Activated T-cell treated with anti-CD3 and anti-CD28 coated beads for 24 hours (primary cell): ENCODE measurements around the gene ADAP1.

Experiments used
- DNase-seq: peaks from one replicate; pipeline ENCODE4 v3.0.0-alpha.2; 2020; ENCODE audit warnings: low read depth

The ADAP1 gene

DNA sequence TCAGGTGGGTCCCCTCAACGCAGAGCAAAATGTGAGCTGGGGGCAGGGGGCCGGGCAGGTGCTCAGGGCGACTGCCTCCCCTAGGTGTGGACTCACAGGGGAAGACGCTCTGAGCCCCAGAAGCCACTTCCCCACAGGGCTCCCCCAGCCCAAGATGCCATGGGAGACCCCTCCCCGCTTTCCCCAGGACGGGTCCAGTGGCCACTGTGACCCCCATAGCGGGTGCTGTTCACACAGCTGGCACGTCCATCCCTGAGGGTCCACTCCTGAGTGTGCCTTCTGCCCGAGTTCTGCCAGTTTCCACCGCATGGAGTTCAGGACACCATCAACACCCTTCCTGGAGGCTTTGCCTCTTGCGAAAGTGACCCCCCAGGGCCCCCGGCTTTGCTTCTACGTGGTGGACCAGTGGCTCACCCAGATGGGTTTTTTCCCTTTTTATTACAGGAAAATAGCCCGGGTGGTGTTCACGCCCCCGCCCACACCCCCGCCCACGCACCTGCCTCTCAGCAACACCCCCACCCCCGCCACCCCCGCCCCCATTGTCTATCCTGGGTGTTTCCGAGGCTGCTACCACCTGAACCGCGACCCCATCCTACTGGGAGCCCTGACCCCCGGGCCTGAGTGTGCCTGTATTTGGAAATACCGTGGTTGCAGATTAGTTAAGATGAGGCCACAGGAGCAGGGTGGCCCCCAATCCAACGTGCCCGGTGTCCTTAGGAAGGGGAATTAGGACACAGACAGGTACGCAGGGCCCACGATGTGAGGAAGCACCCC, 32.0 kb downstream of the ADAP1 start:
- DNase-seq, result peak; percentile 32

DNA sequence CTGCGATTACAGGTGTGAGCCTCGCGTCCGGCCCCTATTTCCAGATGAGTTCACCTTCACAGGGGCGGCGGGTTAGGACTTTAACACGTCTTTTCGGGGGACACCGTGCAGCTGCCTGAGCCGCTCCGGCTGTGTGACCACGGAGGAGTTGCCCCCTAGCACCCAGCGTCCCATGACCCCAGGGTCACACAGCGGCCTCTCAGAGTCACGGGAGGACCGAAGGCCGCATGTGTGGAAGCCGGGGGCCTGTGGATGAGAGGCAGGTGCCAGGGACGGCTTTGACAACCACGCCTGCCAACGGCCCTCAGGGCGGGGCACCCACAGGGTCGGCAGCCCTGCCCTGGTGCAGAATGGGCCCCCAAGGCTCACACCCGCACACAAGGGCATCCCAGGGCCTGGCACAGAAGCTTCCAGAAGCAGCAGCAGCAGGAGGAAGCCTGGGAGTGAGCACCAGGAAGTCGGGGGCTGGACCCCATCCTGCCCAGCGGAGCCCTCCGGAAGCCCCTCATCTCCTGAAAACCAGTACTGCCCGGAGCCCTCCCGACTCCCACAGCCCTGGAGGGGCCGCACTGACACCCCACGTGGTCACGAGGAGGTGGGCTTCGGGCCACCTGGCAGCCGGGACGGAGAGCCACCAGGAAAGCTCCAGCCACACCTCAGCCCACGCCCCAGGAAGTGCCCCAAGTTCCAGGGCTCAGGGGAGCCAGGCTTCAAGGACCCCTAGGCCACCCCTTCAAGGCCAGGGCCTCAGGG, 32.7 kb downstream of the ADAP1 start:
- DNase-seq, result no peak

DNA sequence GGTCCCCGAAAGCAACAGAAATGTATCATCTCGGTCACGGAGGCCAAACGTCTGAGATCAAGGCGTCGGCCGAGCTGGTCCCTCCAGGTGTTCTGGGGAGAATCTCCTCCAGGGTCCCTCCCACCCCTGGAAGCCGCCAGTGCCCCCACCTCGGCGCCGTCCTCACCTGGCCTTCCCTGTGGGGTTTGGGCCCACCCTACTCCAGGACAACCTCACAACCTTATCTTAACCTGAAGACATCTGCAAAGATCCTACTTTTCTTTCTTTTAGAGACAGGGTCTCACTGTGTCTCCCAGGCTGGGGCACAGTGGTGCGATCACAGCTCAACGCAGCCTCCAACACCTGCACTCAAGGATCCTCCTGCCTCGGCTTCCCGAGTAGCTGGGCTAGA, 33.4 kb downstream of the ADAP1 start:
- no peak for DNase-seq

DNA sequence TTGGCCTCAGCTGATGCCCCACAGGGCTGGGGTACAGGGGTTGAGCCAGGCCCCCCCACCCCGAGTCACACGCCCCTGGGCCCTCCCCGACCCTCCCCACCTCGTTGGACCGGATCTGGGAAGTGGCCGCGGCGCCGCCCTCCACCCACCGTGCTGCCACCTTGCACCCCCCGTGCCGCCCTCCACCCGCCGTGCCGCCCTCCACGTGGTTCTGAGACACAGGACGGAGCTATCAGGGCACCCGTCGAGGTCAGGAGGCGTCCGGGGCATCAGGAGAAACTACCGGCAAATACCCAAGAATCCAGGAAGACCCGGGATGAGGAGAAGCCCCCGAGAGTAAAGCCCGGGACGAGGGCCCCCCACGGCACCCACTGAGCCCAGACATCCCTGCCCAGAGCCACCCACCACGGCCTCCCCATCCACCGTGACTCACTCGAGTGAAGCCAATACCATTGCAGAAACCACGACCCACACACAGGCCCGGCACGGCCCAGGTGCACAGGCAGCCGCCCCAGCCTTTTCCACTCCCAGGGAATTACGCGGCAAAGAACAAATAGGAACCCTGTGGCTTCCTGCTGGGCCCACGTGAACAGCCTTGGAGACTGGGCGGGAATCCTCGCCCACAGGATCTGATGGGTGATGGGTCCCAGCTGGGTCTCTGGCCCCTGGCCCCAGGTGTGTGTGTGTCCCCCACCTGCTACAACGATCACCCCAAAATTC, 34.0 kb downstream of the ADAP1 start:
- peak; percentile 35 for DNase-seq

DNA sequence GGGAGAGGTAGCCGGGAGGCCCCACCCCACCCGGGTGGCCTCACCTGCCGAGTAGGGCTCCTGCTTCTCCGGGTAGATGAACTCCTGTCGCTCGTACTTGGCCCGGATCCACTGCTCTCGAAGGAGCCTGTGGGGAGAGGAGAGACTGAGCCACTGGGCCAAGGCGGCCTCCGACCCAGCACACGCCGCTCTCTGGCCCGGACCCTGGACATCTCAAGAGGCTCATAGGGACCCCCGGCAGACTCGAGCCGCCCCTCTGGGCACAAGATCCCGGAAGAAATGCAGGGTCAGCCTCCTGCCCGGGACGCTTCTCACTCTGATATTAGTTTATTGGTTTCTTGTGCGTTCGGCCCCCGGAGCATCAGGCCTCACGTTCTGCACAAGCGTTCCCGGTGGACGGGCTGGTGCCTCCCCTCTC, 34.5 kb downstream of the ADAP1 start:
- no peak for DNase-seq

DNA sequence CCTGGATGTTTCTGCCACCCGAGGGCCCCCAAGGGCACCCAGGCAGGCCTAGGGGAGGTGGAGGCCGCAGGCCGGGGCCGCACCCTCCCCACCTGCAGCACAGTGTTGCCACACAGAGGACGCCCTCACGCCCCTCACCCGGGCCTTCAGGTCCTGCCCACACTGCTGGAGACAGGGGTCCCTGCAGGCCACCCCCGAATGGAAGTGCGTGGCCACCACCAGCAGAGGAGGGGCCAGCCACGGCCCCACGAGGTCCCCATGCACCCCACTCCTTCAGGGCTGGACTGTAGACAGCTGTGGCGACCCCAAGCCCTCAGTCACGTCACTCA, 35.4 kb downstream of the ADAP1 start:
- no peak for DNase-seq

DNA sequence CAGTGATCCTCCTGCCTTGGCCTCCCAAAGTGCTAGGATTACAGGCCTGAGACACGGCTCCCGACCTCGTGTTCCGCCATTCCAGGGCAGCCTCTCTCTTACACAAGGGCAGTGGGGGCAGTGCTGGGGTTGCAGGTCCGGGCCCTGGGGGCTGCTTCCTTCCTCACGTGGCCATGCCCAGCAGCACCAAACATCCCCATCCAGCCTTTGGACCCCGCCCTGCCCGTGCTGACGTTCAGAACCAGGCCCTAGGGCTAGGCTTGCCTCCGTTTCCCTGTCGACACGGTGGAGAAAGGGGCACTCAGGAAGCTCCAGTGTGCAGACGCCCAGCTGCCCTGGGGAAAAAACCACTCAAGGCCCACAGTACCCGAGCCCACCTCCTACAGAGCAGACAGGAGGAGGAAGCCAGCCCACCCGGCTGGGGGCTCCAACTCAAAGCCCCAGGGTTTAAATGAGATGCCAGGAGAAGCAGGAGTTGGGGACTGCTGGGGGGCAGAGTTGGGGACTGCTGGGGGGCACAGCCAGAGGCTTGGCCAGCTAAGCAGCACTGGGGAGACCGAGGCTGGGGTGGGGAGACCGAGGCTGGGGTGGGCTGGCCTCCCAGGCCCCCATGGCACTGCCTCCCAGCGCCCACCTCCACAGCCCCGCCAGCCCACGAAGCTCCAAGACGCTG, 35.9 kb downstream of the ADAP1 start:
- DNase-seq, result no peak

DNA sequence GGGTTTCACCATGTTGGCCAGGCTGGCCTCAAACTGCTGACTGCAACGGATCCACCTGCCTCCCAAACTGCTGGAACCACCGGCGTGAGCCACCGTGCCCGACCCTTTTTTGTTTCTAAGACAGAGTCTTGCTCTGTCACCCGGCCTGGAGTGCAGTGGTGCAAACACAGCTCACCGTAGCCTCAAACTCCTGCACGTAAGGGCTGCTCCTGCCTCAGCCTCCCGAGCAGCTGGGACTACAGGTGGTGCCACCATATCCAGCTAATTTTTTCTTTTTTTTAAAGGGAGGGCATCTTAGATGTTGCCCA, 36.4 kb downstream of the ADAP1 start:
- DNase-seq, result no peak

DNA sequence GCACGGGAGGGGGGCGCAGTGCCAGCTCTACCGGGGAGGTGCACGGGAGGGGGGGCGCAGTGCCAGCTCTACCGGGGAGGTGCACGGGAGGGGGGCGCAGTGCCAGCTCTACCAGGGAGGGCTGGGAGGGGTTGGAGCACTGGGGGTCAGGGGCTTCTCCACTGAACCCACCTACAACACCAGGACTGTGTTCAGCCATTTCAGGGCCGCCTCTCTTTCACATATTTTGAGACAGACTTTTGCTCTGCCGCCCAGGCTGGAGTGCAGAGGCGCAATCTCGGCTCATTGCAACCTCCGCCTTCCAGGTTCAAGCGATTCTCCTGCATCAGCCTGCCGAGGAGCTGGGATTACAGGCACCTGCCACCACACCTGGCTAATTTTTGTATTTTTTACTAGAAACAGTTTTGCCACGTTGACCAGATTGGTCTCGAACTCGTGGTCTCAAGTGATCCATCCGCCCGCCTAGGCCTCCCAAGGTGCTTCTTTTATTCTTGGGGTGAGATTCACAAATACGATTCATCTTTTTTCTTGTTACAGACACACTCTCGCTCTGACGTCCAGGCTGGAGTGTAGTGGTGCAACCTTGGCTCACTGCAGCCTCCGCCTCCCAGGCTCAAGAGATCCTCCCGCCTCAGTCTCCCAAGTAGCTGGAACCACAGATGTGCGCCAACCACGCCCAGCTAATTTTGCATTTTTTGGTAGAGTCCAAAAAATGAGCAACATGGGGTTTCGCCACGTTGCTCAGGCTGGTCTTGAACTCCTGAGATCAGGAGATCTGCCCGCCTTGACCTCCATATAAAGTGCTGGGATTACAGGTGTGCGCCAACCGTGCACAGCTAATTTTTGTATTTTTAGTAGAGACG, 37.0 kb downstream of the ADAP1 start:
- no peak for DNase-seq

DNA sequence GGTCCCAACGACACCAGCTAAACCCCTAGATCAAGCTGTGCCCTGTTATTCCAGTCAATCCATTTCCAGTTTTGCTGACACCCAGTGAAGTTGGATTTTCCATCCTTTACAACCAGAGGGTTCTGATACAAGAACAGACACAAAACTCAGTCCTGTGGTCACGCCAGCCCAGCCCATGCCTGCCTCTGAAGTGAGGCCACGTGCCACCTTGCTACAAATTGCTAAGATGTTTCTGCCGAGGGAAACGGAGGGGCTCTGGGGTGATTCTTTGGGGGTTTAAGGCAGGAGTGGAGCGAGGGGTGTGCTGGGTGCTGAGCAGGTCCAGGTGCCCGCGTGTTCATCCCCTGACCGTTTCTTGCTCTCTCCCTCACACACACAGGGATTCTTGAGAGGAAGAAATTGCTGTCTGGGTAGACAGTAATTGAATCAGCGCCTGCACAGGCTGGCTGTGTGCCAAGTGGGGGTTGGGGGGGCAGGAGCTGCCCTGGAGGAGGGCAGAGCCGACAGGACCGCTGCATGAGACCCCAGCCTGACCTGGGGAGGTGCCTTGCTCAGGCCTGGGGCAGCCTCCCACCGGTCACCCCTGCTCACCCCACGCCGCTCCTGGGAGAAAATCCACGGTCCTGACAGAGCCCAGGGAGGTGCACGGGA, 38.1 kb downstream of the ADAP1 start:
- no peak for DNase-seq

DNA sequence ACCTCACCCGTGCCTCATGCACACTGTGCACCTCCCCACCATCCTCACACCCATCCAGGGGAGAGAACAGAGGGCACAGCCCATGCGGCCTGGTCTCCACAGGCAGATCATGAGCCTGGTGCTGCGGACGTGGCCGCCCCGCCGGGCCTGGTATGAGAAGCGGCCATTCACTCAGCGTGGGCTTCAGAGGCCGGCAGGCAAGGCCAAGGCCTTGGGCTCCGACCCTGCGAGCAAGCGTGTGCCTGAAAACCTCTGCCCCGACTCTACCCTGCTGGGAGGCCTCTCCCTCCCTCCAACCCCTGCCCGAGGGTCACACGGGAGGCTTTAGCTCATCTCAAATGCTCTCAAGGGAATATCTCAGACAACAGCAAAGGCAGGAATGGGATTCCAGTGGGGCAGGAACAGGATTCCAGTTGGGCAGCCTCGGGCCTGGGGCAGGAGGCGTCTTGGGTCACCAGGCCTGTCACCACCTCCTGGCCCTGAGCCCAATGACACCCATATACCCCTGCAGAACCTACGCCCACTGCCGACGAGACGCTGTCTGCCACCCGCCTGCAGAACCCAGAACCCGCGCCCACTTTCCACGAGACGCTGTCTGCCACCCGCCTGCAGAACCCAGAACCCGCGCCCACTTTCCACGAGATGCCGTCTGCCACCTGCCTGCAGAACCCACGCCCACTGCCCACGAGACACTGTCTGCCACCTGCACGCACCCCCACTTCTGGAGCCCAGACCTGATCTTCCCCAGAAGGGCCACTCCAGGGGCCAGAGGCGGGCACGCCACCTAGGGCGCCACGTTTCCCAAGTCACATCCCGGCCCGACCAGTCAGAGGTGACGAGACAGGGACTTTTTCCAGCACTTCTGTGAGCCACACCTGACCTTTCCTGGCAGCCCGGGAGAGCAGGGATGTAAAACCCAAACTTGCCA, 38.9 kb downstream of the ADAP1 start:
- no peak for DNase-seq

DNA sequence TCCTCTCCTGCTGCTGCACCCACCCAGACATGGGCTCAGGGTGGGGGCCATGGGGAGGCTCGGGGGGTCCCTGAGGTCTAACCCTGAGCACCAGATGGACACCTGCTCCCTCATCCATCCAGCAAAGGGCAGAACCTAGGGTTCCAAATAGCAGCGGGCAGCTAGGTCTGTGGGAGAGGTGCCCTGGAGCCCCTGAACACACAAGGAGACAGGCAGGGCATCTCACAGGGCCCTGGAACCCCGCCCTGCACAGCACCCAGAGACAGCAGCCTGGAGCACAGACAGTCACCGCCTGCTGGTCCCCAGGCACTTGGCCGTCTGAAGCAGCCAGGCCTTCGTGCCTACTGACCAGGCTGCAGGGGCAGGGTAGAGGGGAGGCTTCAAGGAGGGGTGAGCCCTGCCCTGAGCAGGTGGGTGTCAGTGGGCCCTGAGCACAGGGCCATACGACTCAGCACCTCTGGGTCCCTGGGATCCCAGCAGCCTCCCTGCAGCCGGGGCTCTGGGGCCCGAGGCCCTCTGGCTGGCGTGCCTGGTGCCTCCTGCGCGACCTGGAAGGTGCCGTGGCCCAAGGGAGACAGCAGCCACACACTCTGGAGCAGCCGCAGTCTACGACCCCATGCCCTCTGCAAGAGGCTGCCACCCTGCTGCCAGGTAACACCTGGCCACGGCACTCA, 39.8 kb downstream of the ADAP1 start:
- no peak for DNase-seq

DNA sequence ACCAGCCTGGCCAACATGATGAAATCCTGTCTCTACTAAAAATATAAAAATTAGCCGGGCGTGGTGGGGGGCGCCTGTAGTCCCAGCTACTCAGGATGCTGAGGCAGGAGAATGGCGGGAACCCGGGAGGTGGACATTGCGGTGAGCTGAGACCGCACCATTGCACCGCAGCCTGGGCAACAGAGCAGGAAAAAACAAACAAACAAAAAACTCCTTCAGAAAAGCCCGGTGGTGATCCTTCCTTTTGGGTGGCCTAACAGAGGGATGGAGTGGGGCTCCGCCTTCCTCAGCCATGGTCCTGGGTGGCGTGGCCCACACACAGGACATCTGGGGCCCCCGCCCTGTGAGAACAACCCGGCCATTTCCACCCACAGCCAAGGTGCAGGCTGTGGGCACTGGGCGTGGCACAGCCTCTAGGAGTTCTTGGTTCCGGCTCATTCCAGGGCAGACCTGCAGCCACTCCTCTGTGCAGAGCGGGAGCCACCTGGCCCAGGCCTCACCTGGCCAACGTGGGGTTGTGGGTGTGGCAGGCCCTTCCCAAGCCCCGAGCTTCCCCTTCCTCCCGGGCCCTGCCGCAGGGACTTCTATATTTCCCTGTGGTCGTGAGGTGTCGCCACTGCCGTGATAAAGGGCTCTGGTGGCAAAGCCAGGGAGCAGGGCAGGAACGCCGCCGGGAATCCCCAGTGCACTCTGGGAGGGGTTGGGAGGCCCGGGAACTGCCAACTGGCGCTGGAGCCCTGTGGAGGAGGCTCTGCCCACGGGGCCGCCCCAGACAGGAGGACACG, 40.6 kb downstream of the ADAP1 start:
- DNase-seq, result no peak

DNA sequence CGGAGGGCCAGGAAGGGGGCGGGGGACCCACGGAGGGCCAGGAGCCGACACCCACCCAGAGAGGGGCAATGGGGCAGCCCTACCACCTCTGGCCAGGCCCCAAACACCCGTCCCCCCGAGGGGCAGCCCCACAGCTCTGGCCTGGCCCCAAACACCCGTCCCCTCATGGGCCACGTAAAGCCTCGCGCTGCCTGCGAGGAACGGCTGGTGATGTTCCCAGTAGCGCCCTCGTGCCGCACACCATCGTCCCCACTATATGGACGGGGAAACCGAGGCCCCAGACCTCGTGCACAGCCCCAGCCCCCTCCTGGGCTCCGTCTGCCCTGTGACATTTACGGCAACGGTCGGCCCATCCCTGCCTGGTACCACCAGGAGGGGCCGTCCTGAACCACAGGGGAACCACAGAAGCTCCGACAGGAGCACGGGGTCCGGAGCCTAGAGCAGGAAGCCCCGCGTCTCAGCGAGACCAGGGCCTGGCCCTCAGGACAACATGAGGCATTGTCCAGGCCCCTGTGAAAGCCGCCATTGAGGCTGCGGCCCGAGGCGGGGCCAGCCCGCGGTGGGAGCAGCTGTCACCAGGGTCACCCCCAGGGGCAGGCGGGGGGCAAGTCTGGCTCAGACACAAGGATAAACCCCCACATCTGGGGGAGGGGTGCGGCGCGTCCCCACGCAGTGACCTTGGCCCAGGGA, 42.5 kb downstream of the ADAP1 start:
- no peak for DNase-seq

DNA sequence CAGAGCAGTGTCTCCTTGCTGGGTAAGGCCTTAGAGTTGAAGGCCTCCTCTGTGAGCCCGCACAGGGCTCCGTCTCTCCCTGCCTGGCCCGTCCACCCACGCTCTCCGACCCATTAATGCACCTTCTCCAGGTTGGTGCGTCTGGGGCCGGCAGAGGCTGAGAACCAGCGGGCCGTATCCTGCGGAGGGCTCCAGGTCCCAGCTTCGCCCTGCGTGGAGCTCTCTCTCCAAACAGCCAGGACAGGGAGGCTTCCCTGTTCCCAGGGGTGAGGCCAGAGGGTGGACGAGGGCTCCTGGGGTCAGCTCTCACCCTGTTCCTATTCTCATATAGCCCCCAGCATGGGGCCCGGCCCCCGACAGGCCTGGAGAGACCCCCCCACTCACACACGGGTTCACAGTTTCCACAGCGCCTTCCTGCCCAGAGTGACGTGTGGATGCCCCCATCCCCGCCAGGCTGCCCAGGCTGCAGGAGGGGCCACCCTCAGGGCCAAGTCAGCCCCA, 43.5 kb downstream of the ADAP1 start:
- no peak for DNase-seq

DNA sequence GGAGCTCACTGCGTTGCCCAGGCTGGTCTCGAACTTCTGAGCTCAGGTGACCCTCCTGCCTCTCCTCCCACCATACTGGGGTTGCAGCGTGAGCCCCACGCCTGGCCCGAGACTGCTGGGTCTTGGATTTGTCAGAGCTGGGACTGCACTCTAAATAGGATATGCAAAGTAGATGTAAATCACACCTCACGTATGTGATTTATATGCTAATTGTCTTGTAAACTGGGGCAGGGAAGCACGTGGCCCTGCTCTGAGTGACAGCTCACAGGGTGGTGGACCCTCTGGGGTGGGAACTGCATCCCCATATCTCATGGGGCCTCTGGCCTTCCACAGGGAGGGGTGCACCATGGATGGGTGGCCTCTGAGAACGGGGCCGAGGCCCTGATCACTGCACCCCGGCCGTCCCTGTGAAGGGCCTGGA, 44.0 kb downstream of the ADAP1 start:
- no peak for DNase-seq

DNA sequence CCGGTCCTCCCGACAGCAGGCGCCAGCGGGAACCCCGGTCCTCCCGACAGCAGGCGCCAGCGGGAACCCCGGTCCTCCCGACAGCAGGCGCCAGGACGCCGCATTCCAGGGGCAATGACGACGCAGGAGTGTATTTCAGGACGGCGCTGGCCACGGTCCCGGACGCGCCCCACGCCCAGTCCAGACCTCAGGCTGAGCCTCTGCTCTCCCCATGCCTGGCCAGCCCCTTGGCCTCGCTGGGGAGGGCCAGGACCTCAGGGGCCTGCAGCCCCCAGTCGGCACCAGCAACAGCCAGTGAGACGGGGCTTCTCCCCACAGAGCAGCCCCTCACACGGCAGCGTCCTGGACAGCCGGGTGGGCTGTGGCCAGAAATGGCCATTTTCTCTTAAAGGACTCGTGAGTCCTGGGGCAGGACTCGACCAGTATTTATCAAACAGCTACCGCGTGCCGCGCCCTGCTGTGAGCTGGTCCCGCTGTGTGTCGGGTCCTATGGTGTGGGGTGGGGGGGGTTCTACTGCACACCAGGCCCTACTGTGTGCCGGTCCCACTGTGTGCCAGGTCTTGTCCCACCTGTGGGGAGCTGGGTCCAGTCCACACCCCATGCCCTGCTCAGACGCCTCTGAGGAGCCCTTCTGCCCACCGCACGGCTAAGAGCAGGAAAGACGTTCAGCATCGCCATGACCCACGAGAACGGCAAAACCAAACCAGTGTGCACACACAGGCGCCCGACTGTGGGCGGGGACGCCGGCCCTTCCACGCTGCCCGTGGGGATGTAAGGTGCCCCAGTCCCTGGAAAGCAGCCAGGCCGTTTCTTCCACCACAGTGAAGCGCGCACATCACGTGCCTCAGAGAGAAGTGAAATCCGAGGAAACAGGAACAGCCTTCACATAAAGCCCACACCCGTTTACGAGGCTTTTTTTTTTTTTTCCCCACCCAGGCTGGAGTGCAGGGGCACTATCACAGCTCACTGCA, 44.8 kb downstream of the ADAP1 start:
- DNase-seq, result no peak
